HCT116 (cell line): ENCODE results near the gene KLHL11. TPM values are rescaled to one million over a fixed set of nuclear protein-coding genes. Genes with fewer than 3 reads are reported as not detected.
A peak's percentile ranks its signal among the peaks of the same experiment; 100 is the strongest.

Experiments used
- ATAC-seq: fragments of 200-7000 bp; cut with Tn5 transposase; 2 replicates; pipeline ENCODE4 v1.9.1; 2020; ENCODE audit warnings: mild to moderate bottlenecking, moderate library complexity
- BruUV-seq: library from RNA; stranded (reverse); fragments of 400-500 nt; replicated peaks from 2 replicates; lab custom pipeline; 2021; lab: Mats Ljungman, UMichigan
- CTCF ChIA-PET: fragments of 300-600 bp; sonication (Branson Sonifier 250); formaldehyde crosslinking; loops from one replicate; lab custom pipeline; 2021; ENCODE audit warnings: antibody characterized with exemption; lab: Charles Lee
- POLR2A ChIA-PET: fragments of 300-600, 350-600 bp; sonication (Branson Sonifier 250); formaldehyde crosslinking; loops from one replicate; lab custom pipeline; 2021; ENCODE audit warnings: antibody characterized with exemption; lab: Charles Lee
- RAD21 ChIA-PET, 2 experiments: fragments of 300-600 bp; sonication (Branson Sonifier 250); formaldehyde crosslinking; loops; one replicate each; lab custom pipeline; 2023; ENCODE audit warnings: low total read pairs in 2 of 2; ENCODE audit not compliant: uncharacterized antibody in 2 of 2, unreplicated experiment in 2 of 2, low non-redundant PET in 1 of 2; lab: Charles Lee
- DNase-seq: peaks from one replicate; pipeline ENCODE4 v3.0.0-alpha.2; 2010; ENCODE audit warnings: low read depth, low spot score
- H2AFZ ChIP-seq: fragments of 200-600 bp; shearing (Covaris generic), sonication (generic); 2 replicates; pipeline ENCODE4 v1.6.1; 2017; ENCODE audit warnings: low read depth, mixed run types, mixed read lengths, antibody characterized with exemption, low read length; ENCODE audit not compliant: poor library complexity, severe bottlenecking
- H3K27ac ChIP-seq: 2 replicates; pipeline ENCODE4 v1.5.1; 2012; ENCODE audit warnings: low read depth, low read length
- H3K27me3 ChIP-seq: fragments of 200-600 bp; sonication (generic); 2 replicates; pipeline ENCODE4 v1.6.1; 2016; ENCODE audit warnings: mixed run types, low read length, mixed read lengths; ENCODE audit not compliant: insufficient read depth
- H3K36me3 ChIP-seq, 2 experiments: fragments of 200-500 bp in 1 of 2; fragments of 200-600 bp in 1 of 2; sonication (Bioruptor generic) in 1 of 2; sonication (generic) in 1 of 2; 2 replicates each; pipeline versions ENCODE4 v1.5.1 to v1.6.1; 2014 to 2016; ENCODE audit warnings: low read length in 2 of 2, inconsistent platforms in 1 of 2, mixed read lengths in 1 of 2, mixed run types in 1 of 2; ENCODE audit not compliant: insufficient read depth in 2 of 2, control insufficient read depth in 1 of 2
- H3K4me1 ChIP-seq, 2 experiments: fragments of 200-600 bp in 1 of 2; sonication (generic) in 1 of 2; 2 replicates each; pipeline versions ENCODE4 v1.5.1 to v1.6.1; 2012 to 2017; ENCODE audit warnings: low read length in 2 of 2, inconsistent platforms in 1 of 2, mild to moderate bottlenecking in 1 of 2, mixed read lengths in 1 of 2, mixed run types in 1 of 2, moderate library complexity in 1 of 2; ENCODE audit not compliant: insufficient read depth in 2 of 2, control insufficient read depth in 1 of 2
- H3K4me2 ChIP-seq: fragments of 200-600 bp; sonication (generic); 2 replicates; pipeline ENCODE4 v1.6.1; 2017; ENCODE audit warnings: mixed run types, low read length, mixed read lengths
- H3K4me3 ChIP-seq, 2 experiments: fragments of 200-600 bp in 1 of 2; sonication (generic) in 1 of 2; replicated peaks in 1 of 2; 2 replicates each; pipeline ENCODE4 v1.5.1; 2011 to 2016; ENCODE audit warnings: low read length in 2 of 2, control low read depth in 1 of 2, low read depth in 1 of 2, mild to moderate bottlenecking in 1 of 2, mixed read lengths in 1 of 2, mixed run types in 1 of 2
- H3K79me2 ChIP-seq: fragments of 200-600 bp; sonication (generic); 2 replicates; pipeline ENCODE4 v1.6.1; 2017; ENCODE audit warnings: mild to moderate bottlenecking, mixed run types, low read length, moderate library complexity, mixed read lengths; ENCODE audit not compliant: insufficient read depth
- H3K9ac ChIP-seq: fragments of 200-600 bp; sonication (generic); 2 replicates; pipeline ENCODE4 v1.6.1; 2016; ENCODE audit warnings: low read length, mixed read lengths
- H3K9me2 ChIP-seq: fragments of 200-600 bp; sonication (generic), shearing (Covaris generic); 2 replicates; pipeline ENCODE4 v1.6.1; 2017; ENCODE audit warnings: mixed run types, mild to moderate bottlenecking, moderate library complexity; ENCODE audit not compliant: insufficient read depth
- H3K9me3 ChIP-seq, 2 experiments: fragments of 200-500 bp in 1 of 2; fragments of 200-600 bp in 1 of 2; sonication (Bioruptor generic) in 1 of 2; sonication (generic) in 1 of 2; 2 replicates each; pipeline ENCODE4 v1.6.1; 2014 to 2017; ENCODE audit warnings: low read length in 2 of 2, mixed read lengths in 2 of 2, inconsistent platforms in 1 of 2, low read depth in 1 of 2, mild to moderate bottlenecking in 1 of 2, mixed run types in 1 of 2, moderate library complexity in 1 of 2; ENCODE audit not compliant: control insufficient read depth in 1 of 2, insufficient read depth in 1 of 2
- H4K20me1 ChIP-seq: fragments of 200-600 bp; sonication (generic), shearing (Covaris generic); 2 replicates; pipeline ENCODE4 v1.6.1; 2017; ENCODE audit warnings: mixed run types, mild to moderate bottlenecking, moderate library complexity; ENCODE audit not compliant: insufficient read depth
- CBX3 ChIP-seq: IDR thresholded peaks from 2 replicates; pipeline ENCODE4 v1.6.1; 2012; ENCODE audit warnings: low read depth
- CEBPB ChIP-seq: IDR thresholded peaks from 2 replicates; pipeline ENCODE4 v1.6.1; 2012; ENCODE audit warnings: low read depth
- CTCF ChIP-seq, 3 experiments: fragments of 200-600 bp in 1 of 3; sonication (generic) in 1 of 3; IDR thresholded peaks in 2 of 3; conservative IDR thresholded peaks in 1 of 3; 2 replicates each; pipeline ENCODE4 v1.5.1; 2012 to 2017; ENCODE audit warnings: low read depth in 2 of 3, low read length in 2 of 3, antibody characterized with exemption in 1 of 3, borderline replicate concordance in 1 of 3, control low read depth in 1 of 3, mild to moderate bottlenecking in 1 of 3, mixed read lengths in 1 of 3, mixed run types in 1 of 3, moderate library complexity in 1 of 3; ENCODE audit not compliant: insufficient read depth in 1 of 3
- EGR1 ChIP-seq: IDR thresholded peaks from 2 replicates; pipeline ENCODE4 v1.6.1; 2012; ENCODE audit warnings: low read depth
- ELF1 ChIP-seq: IDR thresholded peaks from 2 replicates; pipeline ENCODE4 v1.6.1; 2012; ENCODE audit warnings: low read depth, borderline replicate concordance
- EZH2 ChIP-seq: fragments of 200-600 bp; sonication (generic); IDR thresholded peaks from 2 replicates; pipeline ENCODE4 v1.6.1; 2017; ENCODE audit warnings: antibody characterized with exemption, mixed run types
- EZH2phosphoT487 ChIP-seq: fragments of 200-600 bp; IDR thresholded peaks from 2 replicates; pipeline ENCODE4 v1.6.1; 2018; ENCODE audit warnings: antibody characterized with exemption, borderline replicate concordance
- FOSL1 ChIP-seq: IDR thresholded peaks from 2 replicates; pipeline ENCODE4 v1.6.1; 2012; ENCODE audit warnings: low read depth
- JUND ChIP-seq: IDR thresholded peaks from 2 replicates; pipeline ENCODE4 v1.6.1; 2012
- MAX ChIP-seq: IDR thresholded peaks from 2 replicates; pipeline ENCODE4 v1.6.1; 2012
- POLR2A ChIP-seq: IDR thresholded peaks from 2 replicates; pipeline ENCODE4 v1.7.0; 2011; ENCODE audit warnings: borderline replicate concordance; ENCODE audit not compliant: insufficient read depth, insufficient read length; ENCODE audit errors: extremely low read depth
- RAD21 ChIP-seq: IDR thresholded peaks from 2 replicates; pipeline ENCODE4 v1.6.1; 2012; ENCODE audit warnings: low read depth, mild to moderate bottlenecking
- SIN3A ChIP-seq: IDR thresholded peaks from 2 replicates; pipeline ENCODE4 v1.6.1; 2012; ENCODE audit warnings: low read depth
- SP1 ChIP-seq: IDR thresholded peaks from 2 replicates; pipeline ENCODE4 v1.6.1; 2012; ENCODE audit warnings: low read depth
- SRF ChIP-seq: IDR thresholded peaks from 2 replicates; pipeline ENCODE4 v1.6.1; 2012; ENCODE audit warnings: low read depth
- TCF7L2 ChIP-seq: IDR thresholded peaks from 2 replicates; pipeline ENCODE4 v1.7.0; 2011; ENCODE audit warnings: borderline replicate concordance, inconsistent platforms; ENCODE audit not compliant: insufficient read depth, insufficient read length; ENCODE audit errors: extremely low read depth
- YY1 ChIP-seq: IDR thresholded peaks from 2 replicates; pipeline ENCODE4 v1.6.1; 2011; ENCODE audit warnings: low read length, low read depth, moderate library complexity, mild to moderate bottlenecking; ENCODE audit not compliant: insufficient replicate concordance; ENCODE audit errors: extremely low read depth
- ZBTB33 ChIP-seq: IDR thresholded peaks from 2 replicates; pipeline ENCODE4 v1.6.1; 2011; ENCODE audit warnings: mild to moderate bottlenecking, low read length, moderate library complexity; ENCODE audit not compliant: insufficient replicate concordance; ENCODE audit errors: extremely low read depth
- intact Hi-C: fragments of 100-400 bp; cut with micrococcal nuclease; formaldehyde crosslinking; loops from 2 replicates; pipeline ENCODE4 v1.10.0; 2022
- total RNA-seq: library from RNA; stranded (reverse); gene quantifications from one replicate; pipeline ENCODE4 v1.2.1, GENCODE V29; 2021; ENCODE audit not compliant: unreplicated experiment

The KLHL11 gene
- total RNA-seq, 1 experiment from 2014 or later = 22.4 TPM

- ATAC-seq = no peak; the same call in 1 of the 2 replicates
- H3K9me2 ChIP-seq = no peaks in the 10 kb centered on the region
- no peaks in the 10 kb centered on the region for H3K79me2 ChIP-seq
- no peak overlapping the region for H3K9ac ChIP-seq
- peaks cover 7 to 13% of the 10 kb centered on the region in 2 experiments for H3K36me3 ChIP-seq
- intact Hi-C loops = no loop called here
- ChIA-PET CTCF (no interaction called here), POLR2A (no interaction called here), RAD21 (no interaction called here)
- H3K27ac ChIP-seq = no peak overlapping the region
- DNase-seq = no peak
- no peak overlapping the region for H3K4me3 ChIP-seq
- no peaks in the 10 kb centered on the region for H3K27me3 ChIP-seq
- no peaks in the 10 kb centered on the region for H3K9me3 ChIP-seq
- no peak overlapping the region for H2AFZ ChIP-seq
- no TSS peak for BruUV-seq
- TF ChIP-seq EZH2phosphoT487 (no peak), CEBPB (no peak), MAX (no peak), SIN3A (no peak), EZH2 (no peak), SRF (no peak), JUND (no peak)
- no peak overlapping the region for H3K4me2 ChIP-seq
- H3K4me1 ChIP-seq = no peaks in the 10 kb centered on the region
- H4K20me1 ChIP-seq = no peaks in the 10 kb centered on the region
Measured at GRCh38 chr17:41823580-41823979, 41.6 kb downstream of the KLHL11 start.

- Histone ChIP-seq H3K27ac (no peak overlapping the region), H4K20me1 (no peaks in the 10 kb centered on the region), H3K4me1 (no peaks in the 10 kb centered on the region), H3K27me3 (no peaks in the 10 kb centered on the region), H3K4me3 (no peak overlapping the region), H3K79me2 (no peaks in the 10 kb centered on the region), H3K9me3 (no peaks in the 10 kb centered on the region), H3K9ac (no peak overlapping the region), H3K9me2 (no peaks in the 10 kb centered on the region), H3K36me3 (peaks cover 6 to 9% of the 10 kb centered on the region in 2 experiments; a peak in 2 of 4 replicates), H3K4me2 (no peak overlapping the region), H2AFZ (no peak overlapping the region)
- intact Hi-C loops = no loop called here
- DNase-seq (no peak), ATAC-seq (peak; percentile 8; the same call in 1 of the 2 replicates)
- ChIA-PET POLR2A (no interaction called here), RAD21 (no interaction called here), CTCF (no interaction called here)
- no TSS peak for BruUV-seq
- TF ChIP-seq SIN3A (no peak), POLR2A (no peak), MAX (no peak), EGR1 (no peak), YY1 (no peak), CTCF (IDR thresholded peaks at IDR 0.05 in 2 of 3, conservative IDR thresholded peaks at IDR 0.05 in 1 of 3; ENCODE audit: borderline replicate concordance in 1 of 3, insufficient read depth in 1 of 3, low read depth in 2 of 3, low read length in 2 of 3) (no peak), CEBPB (no peak), JUND (no peak), ZBTB33 (no peak), SP1 (no peak), ELF1 (no peak), CBX3 (no peak), EZH2 (no peak), FOSL1 (no peak), TCF7L2 (no peak), RAD21 (no peak)
Measured at GRCh38 chr17:41823141-41823524, 42.1 kb downstream of the KLHL11 start.
